H1 (cell line): ENCODE results near the gene MACROD2. TPM values are rescaled to one million over a fixed set of nuclear protein-coding genes. Genes with fewer than 3 reads are reported as not detected.

Experiments used
- CTCF ChIA-PET: fragments of 300-600 bp; sonication (Branson Sonifier 250); formaldehyde crosslinking; loops from one replicate; lab custom pipeline; 2021; ENCODE audit not compliant: partially characterized antibody; lab: Charles Lee
- POLR2A ChIA-PET: fragments of 300-600 bp; sonication (Branson Sonifier 250); formaldehyde crosslinking; loops from one replicate; lab custom pipeline; 2021; ENCODE audit warnings: inconsistent platforms; ENCODE audit not compliant: partially characterized antibody; lab: Charles Lee
- DNase-seq, 2 experiments: peaks; one replicate each; pipeline versions ENCODE4 v3.0.0 to v3.0.0-alpha.2; 2010 to 2022; ENCODE audit warnings: low spot score in 2 of 2, low read depth in 1 of 2, mixed read lengths in 1 of 2
- FAIRE-seq: peaks from 2 replicates; lab custom pipeline; 2011; peaks lifted over from hg19 to GRCh38; lab: Jason Lieb, UNC
- H2AFZ ChIP-seq: 2 replicates; pipeline ENCODE4 v1.8.1; 2012; ENCODE audit warnings: low read length, inconsistent platforms
- H2AK5ac ChIP-seq: 2 replicates; pipeline ENCODE4 v1.6.1; 2013; ENCODE audit warnings: low read depth, low read length
- H2BK120ac ChIP-seq: replicated peaks from 2 replicates; pipeline ENCODE3; 2013; ENCODE audit warnings: low read depth, low read length, inconsistent platforms
- H2BK12ac ChIP-seq: 2 replicates; pipeline ENCODE4 v1.6.1; 2013; ENCODE audit warnings: low read depth, low read length
- H2BK15ac ChIP-seq: 2 replicates; pipeline ENCODE4 v1.6.1; 2013; ENCODE audit warnings: low read length
- H2BK20ac ChIP-seq: 2 replicates; pipeline ENCODE4 v1.6.1; 2013; ENCODE audit warnings: low read length
- H2BK5ac ChIP-seq: 2 replicates; pipeline ENCODE4 v1.6.1; 2013; ENCODE audit warnings: low read depth, low read length
- H3K14ac ChIP-seq: 2 replicates; pipeline ENCODE4 v1.6.1; 2013; ENCODE audit warnings: inconsistent platforms; ENCODE audit not compliant: insufficient read length
- H3K18ac ChIP-seq: 2 replicates; pipeline ENCODE4 v1.6.1; 2013; ENCODE audit warnings: low read length; ENCODE audit errors: extremely low read depth
- H3K23ac ChIP-seq: 2 replicates; pipeline ENCODE4 v1.6.1; 2013; ENCODE audit warnings: inconsistent platforms; ENCODE audit not compliant: insufficient read length
- H3K23me2 ChIP-seq: 2 replicates; pipeline ENCODE4 v1.6.1; 2013; ENCODE audit warnings: low read depth, low read length
- H3K27ac ChIP-seq: 2 replicates; pipeline ENCODE4 v1.6.1; 2011; ENCODE audit warnings: low read depth, low read length, inconsistent platforms
- H3K27me3 ChIP-seq, 4 experiments: replicated peaks in 1 of 4; 1 replicate in 1 of 4; 2 replicates in 3 of 4; pipeline versions ENCODE4 v1.6.1 to v1.8.1; 2011 to 2013; ENCODE audit warnings: low read length in 3 of 4, mild to moderate bottlenecking in 3 of 4, inconsistent platforms in 2 of 4, mixed read lengths in 2 of 4, moderate library complexity in 1 of 4; ENCODE audit not compliant: control insufficient read depth in 3 of 4, insufficient read depth in 3 of 4; ENCODE audit errors: extremely low read depth in 1 of 4
- H3K36me3 ChIP-seq, 4 experiments: 2 replicates each; pipeline versions ENCODE4 v1.6.1 to v1.8.1; 2011 to 2013; ENCODE audit warnings: mild to moderate bottlenecking in 4 of 4, low read length in 3 of 4, moderate library complexity in 2 of 4, control low read depth in 1 of 4, inconsistent platforms in 1 of 4; ENCODE audit not compliant: insufficient read depth in 4 of 4, control insufficient read depth in 2 of 4
- H3K4ac ChIP-seq: replicated peaks from 2 replicates; pipeline ENCODE3; 2013; ENCODE audit warnings: low read length, low read depth, mixed read lengths, inconsistent platforms; ENCODE audit not compliant: insufficient read length
- H3K4me1 ChIP-seq, 4 experiments: replicated peaks in 1 of 4; 1 replicate in 1 of 4; 2 replicates in 3 of 4; pipeline versions ENCODE4 v1.6.1 to v1.8.1; 2011 to 2013; ENCODE audit warnings: low read length in 3 of 4, inconsistent platforms in 2 of 4, mixed read lengths in 1 of 4; ENCODE audit not compliant: insufficient read depth in 4 of 4, control insufficient read depth in 3 of 4
- H3K4me2 ChIP-seq, 2 experiments: 2 replicates each; pipeline versions ENCODE4 v1.6.1 to v1.8.1; 2011 to 2013; ENCODE audit warnings: low read depth in 2 of 2, low read length in 2 of 2, control low read depth in 1 of 2, inconsistent platforms in 1 of 2, mild to moderate bottlenecking in 1 of 2; ENCODE audit not compliant: insufficient read depth in 1 of 2
- H3K4me3 ChIP-seq, 4 experiments: fragments of 200-600, 300-600 bp in 1 of 4; sonication (generic), shearing (Covaris generic), sonication (Bioruptor Twin) in 1 of 4; 2 replicates each; pipeline versions ENCODE4 v1.5.1 to v1.8.1; 2011 to 2016; ENCODE audit warnings: low read length in 4 of 4, low read depth in 3 of 4, control low read depth in 2 of 4, inconsistent platforms in 2 of 4, mild to moderate bottlenecking in 2 of 4, mixed read lengths in 1 of 4, moderate library complexity in 1 of 4; ENCODE audit not compliant: insufficient read depth in 2 of 4; ENCODE audit errors: extremely low read depth in 1 of 4
- H3K56ac ChIP-seq: replicated peaks from 2 replicates; pipeline ENCODE3; 2013; ENCODE audit warnings: low read depth, mild to moderate bottlenecking, mixed read lengths, low read length, inconsistent platforms; ENCODE audit not compliant: insufficient read length
- H3K79me1 ChIP-seq: 2 replicates; pipeline ENCODE4 v1.6.1; 2013; ENCODE audit warnings: low read depth, low read length, control low read depth
- H3K79me2 ChIP-seq, 2 experiments: 2 replicates each; pipeline versions ENCODE4 v1.6.1 to v1.8.1; 2012 to 2013; ENCODE audit warnings: low read length in 2 of 2, mild to moderate bottlenecking in 2 of 2, inconsistent platforms in 1 of 2; ENCODE audit not compliant: insufficient read depth in 2 of 2, control insufficient read depth in 1 of 2
- H3K9ac ChIP-seq, 4 experiments: replicated peaks in 1 of 4; 1 replicate in 1 of 4; 2 replicates in 3 of 4; pipeline versions ENCODE4 v1.6.1 to v1.8.1; 2011 to 2013; ENCODE audit warnings: low read depth in 3 of 4, low read length in 3 of 4, control low read depth in 2 of 4, mild to moderate bottlenecking in 2 of 4, moderate library complexity in 2 of 4, inconsistent platforms in 1 of 4; ENCODE audit errors: extremely low read depth in 1 of 4
- H3K9me3 ChIP-seq, 2 experiments: 2 replicates each; pipeline versions ENCODE4 v1.6.1 to v1.8.1; 2012 to 2013; ENCODE audit warnings: mild to moderate bottlenecking in 2 of 2, moderate library complexity in 2 of 2, control low read depth in 1 of 2, inconsistent platforms in 1 of 2, low read depth in 1 of 2, low read length in 1 of 2, mixed read lengths in 1 of 2; ENCODE audit not compliant: insufficient read depth in 2 of 2
- H4K20me1 ChIP-seq, 2 experiments: replicated peaks in 1 of 2; 2 replicates each; pipeline versions ENCODE3 to v1.8.1; 2011 to 2013; ENCODE audit warnings: inconsistent platforms in 2 of 2, low read length in 2 of 2, mild to moderate bottlenecking in 1 of 2; ENCODE audit not compliant: insufficient read depth in 2 of 2, control insufficient read depth in 1 of 2
- H4K5ac ChIP-seq: 2 replicates; pipeline ENCODE4 v1.6.1; 2013; ENCODE audit warnings: low read length, low read depth, mixed read lengths, inconsistent platforms; ENCODE audit not compliant: insufficient read length
- H4K8ac ChIP-seq: 2 replicates; pipeline ENCODE4 v1.8.0; 2013; ENCODE audit warnings: mild to moderate bottlenecking, moderate library complexity, low read length, inconsistent platforms; ENCODE audit not compliant: insufficient read depth; ENCODE audit errors: extremely low read depth
- H4K91ac ChIP-seq: replicated peaks from 2 replicates; pipeline ENCODE3; 2013; ENCODE audit warnings: low read length, mixed read lengths, inconsistent platforms; ENCODE audit not compliant: insufficient read length
- BCL11A ChIP-seq, 2 experiments: IDR thresholded peaks; one replicate each; pipeline ENCODE4 v1.6.1; 2011; ENCODE audit warnings: low read depth in 2 of 2, low read length in 2 of 2, mild to moderate bottlenecking in 2 of 2
- CBX8 ChIP-seq: fragments of 300-800, 300-1000 bp; sonication (generic); IDR thresholded peaks from 2 replicates; pipeline ENCODE4 v1.7.1; 2016; ENCODE audit warnings: low read depth, low read length, borderline replicate concordance
- CREB1 ChIP-seq: IDR thresholded peaks from 2 replicates; pipeline ENCODE4 v1.6.1; 2012; ENCODE audit warnings: inconsistent platforms
- EZH2 ChIP-seq: fragments of 200-600 bp; sonication (generic); IDR thresholded peaks from 2 replicates; pipeline ENCODE4 v1.7.1; 2012; ENCODE audit warnings: low read depth, mild to moderate bottlenecking, moderate library complexity, low read length, inconsistent platforms; ENCODE audit not compliant: severe bottlenecking
- HDAC6 ChIP-seq: IDR thresholded peaks from one replicate; pipeline ENCODE4 v1.7.1; 2012; ENCODE audit warnings: low read depth, mild to moderate bottlenecking, inconsistent platforms, low read length, moderate library complexity
- MAFK ChIP-seq: IDR thresholded peaks from 2 replicates; pipeline ENCODE4 v1.6.1; 2012; ENCODE audit warnings: low read depth, mild to moderate bottlenecking, improper control_type of control experiment, low read length
- MAX ChIP-seq: IDR thresholded peaks from 2 replicates; pipeline ENCODE4 v1.6.1; 2012; ENCODE audit warnings: inconsistent platforms
- PHF8 ChIP-seq: fragments of 200-600 bp; sonication (generic); conservative IDR thresholded peaks from 2 replicates; pipeline ENCODE4 v1.7.1; 2012; ENCODE audit warnings: low read depth, mild to moderate bottlenecking, inconsistent platforms, low read length, moderate library complexity
- POLR2A ChIP-seq, 2 experiments: IDR thresholded peaks; 1 replicate in 1 of 2; 2 replicates in 1 of 2; pipeline ENCODE4 v1.6.1; 2011; ENCODE audit warnings: low read depth in 2 of 2, low read length in 2 of 2, mild to moderate bottlenecking in 2 of 2; ENCODE audit errors: control extremely low read depth in 1 of 2
- RBBP5 ChIP-seq: IDR thresholded peaks from 2 replicates; pipeline ENCODE4 v1.7.1; 2012; ENCODE audit warnings: low read depth, mild to moderate bottlenecking, inconsistent platforms, low read length, moderate library complexity, borderline replicate concordance
- RXRA ChIP-seq: IDR thresholded peaks from 2 replicates; pipeline ENCODE4 v1.6.1; 2011; ENCODE audit warnings: low read depth, mild to moderate bottlenecking, low read length, moderate library complexity; ENCODE audit not compliant: insufficient read depth
- SP1 ChIP-seq: IDR thresholded peaks from 2 replicates; pipeline ENCODE4 v1.6.1; 2011; ENCODE audit warnings: low read depth, low read length
- TAF7 ChIP-seq: optimal IDR thresholded peaks from 2 replicates; pipeline ENCODE3; 2011; ENCODE audit warnings: low read depth, mild to moderate bottlenecking, inconsistent platforms, low read length, moderate library complexity, borderline replicate concordance
- TCF12 ChIP-seq: IDR thresholded peaks from 2 replicates; pipeline ENCODE4 v1.6.1; 2011; ENCODE audit warnings: low read depth, mild to moderate bottlenecking, low read length
- TEAD4 ChIP-seq: IDR thresholded peaks from 2 replicates; pipeline ENCODE4 v1.6.1; 2012; ENCODE audit warnings: low read depth, low read length, inconsistent platforms, mixed read lengths
- WGBS, 2 experiments: shearing (Covaris generic) in 1 of 2; methylation state at CpG; one replicate each; pipeline versions ENCODE4 v1.1.6 to v1.1.7; 2013 to 2015; ENCODE audit warnings: low lambda C conversion rate in 2 of 2, mixed read lengths in 2 of 2, inconsistent platforms in 1 of 2, low coverage in 1 of 2, missing lambda C conversion rate in 1 of 2; ENCODE audit not compliant: insufficient replicate concordance in 2 of 2, insufficient coverage in 1 of 2, insufficient read length in 1 of 2; ENCODE audit errors: extremely low coverage in 1 of 2, missing lambda C conversion rate in 1 of 2; 5-methylcytosine and 5-hydroxymethylcytosine counted together
- polyA plus RNA-seq, 7 experiments: library from polyadenylated mRNA; depleted of rRNA in 3 of 7; stranded (reverse) in 5 of 7; unstranded in 2 of 7; fragments of >200 nt in 5 of 7; fragments of 200-250 nt in 2 of 7; gene quantifications; 1 replicate in 5 of 7; 2 replicates in 1 of 7; 4 replicates in 1 of 7; pipeline versions ENCODE4 v1.2.1 to v1.2.3, GENCODE V29; 2011 to 2013; ENCODE audit warnings: missing spikeins in 2 of 7, mixed read lengths in 2 of 7
- total RNA-seq: library from RNA; stranded (reverse); fragmentation: NEBNext Ultra II Directional; extraction: Animal tissue kit (Norgen Biotek cat#: 25700); gene quantifications from 2 replicates; pipeline ENCODE4 v1.2.1, GENCODE V29; 2021

Gene MACROD2
- total and polyA plus RNA-seq, 2 of the 8 experiments (the other 6 are each of a cell fraction or from before 2014, with no cell fraction given) = 0.70 to 3.9 TPM

- Histone ChIP-seq H3K36me3 (no peaks in the 10 kb centered on the region), H3K4ac (no peak overlapping the region), H3K23me2 (no peaks in the 10 kb centered on the region), H3K14ac (no peak overlapping the region), H3K56ac (no peak overlapping the region), H3K4me3 (no peak overlapping the region), H3K79me2 (no peaks in the 10 kb centered on the region), H3K9me3 (no peaks in the 10 kb centered on the region), H3K9ac (no peak overlapping the region), H2BK5ac (no peak overlapping the region), H4K20me1 (no peaks in the 10 kb centered on the region), H3K27ac (no peak overlapping the region), H2BK15ac (no peak overlapping the region), H3K23ac (no peak overlapping the region), H3K4me1 (no peaks in the 10 kb centered on the region), H3K4me2 (no peak overlapping the region), H4K5ac (no peak overlapping the region), H2BK120ac (no peak overlapping the region), H4K91ac (no peak overlapping the region), H2AK5ac (no peak overlapping the region), H3K27me3 (no peaks in the 10 kb centered on the region), H2AFZ (no peak overlapping the region), H3K18ac (no peak overlapping the region), H4K8ac (no peak overlapping the region), H3K79me1 (no peaks in the 10 kb centered on the region), H2BK20ac (no peak overlapping the region), H2BK12ac (no peak overlapping the region)
- WGBS, 2 experiments = 83% methylated on average over 2 of the region's 2 CpGs; no CpG with 5 or more reads in 1 of the 2 experiments
- POLR2A ChIA-PET = no interaction called here
- DNase-seq = no peak
- FAIRE-seq = no peak
- CTCF ChIA-PET = interaction anchor here (0.8 to 1.0 kb wide), 3 partner anchors 47 to 189 kb away, joined by 3 read pairs; no protein-coding TSS in a partner anchor
- no peak for TF ChIP-seq TAF7
- no peak for TF ChIP-seq BCL11A (IDR thresholded peaks at IDR 0.05; ENCODE audit: low read depth in 2 of 2, low read length in 2 of 2)
- TF ChIP-seq CBX8 = no peak
- TF ChIP-seq RBBP5 = no peak
- no peak for TF ChIP-seq RXRA
- no peak for TF ChIP-seq HDAC6
- no peak for TF ChIP-seq MAFK
- TF ChIP-seq POLR2A (IDR thresholded peaks at IDR 0.05; ENCODE audit: control extremely low read depth in 1 of 2, low read depth in 2 of 2, low read length in 2 of 2) = no peak
- TF ChIP-seq TEAD4 = no peak
- no peak for TF ChIP-seq MAX
- TF ChIP-seq SP1 = no peak
- TF ChIP-seq CREB1 = no peak
- TF ChIP-seq EZH2 = no peak
- no peak for TF ChIP-seq PHF8
- no peak for TF ChIP-seq TCF12
These were observed 13.9 kb downstream of the MACROD2 start for GRCh38 chr20:14009208-14009607.
